HepG2 (cell line): ENCODE measurements around the gene IDS.

Experiments
- TRIM24 ChIP-seq: sonication (generic); formaldehyde crosslinking; IDR thresholded peaks from 2 replicates; pipeline ENCODE4 v1.8.0; 2022; ENCODE audit warnings: mild to moderate bottlenecking, missing genetic modification reagents
- ZNF225 ChIP-seq: sonication (generic); formaldehyde crosslinking; IDR thresholded peaks from 2 replicates; pipeline ENCODE4 v1.4.0; 2020; ENCODE audit warnings: mild to moderate bottlenecking, missing genetic modification reagents
- TF ChIP-seq, protein P1 (sequence below): IDR thresholded peaks from 2 replicates; pipeline ENCODE4 v1.6.1; 2012; ENCODE audit warnings: inconsistent platforms

DNA sequence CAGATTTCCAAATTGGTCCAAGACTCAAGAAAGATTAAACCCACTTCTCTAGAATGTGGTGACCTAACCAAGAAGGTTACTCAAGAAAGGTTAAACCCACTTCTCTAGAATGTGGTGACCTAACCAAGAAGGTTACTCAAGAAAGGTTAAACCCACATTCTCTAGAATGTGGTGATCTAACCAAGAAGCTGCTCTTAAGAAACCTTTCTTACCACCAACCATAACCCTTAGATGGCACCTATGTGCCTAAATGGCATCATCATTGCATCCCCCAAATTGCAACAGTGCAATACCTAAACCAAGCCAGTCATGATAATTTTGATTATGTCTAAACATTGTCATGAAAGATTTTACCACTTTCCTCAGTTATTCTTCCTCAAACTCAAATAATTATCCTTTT, 49.2 kb downstream of the IDS start:
- TF ChIP-seq TRIM24 (CRISPR knock-in tag) = no peak
- TF ChIP-seq, protein P1, sequence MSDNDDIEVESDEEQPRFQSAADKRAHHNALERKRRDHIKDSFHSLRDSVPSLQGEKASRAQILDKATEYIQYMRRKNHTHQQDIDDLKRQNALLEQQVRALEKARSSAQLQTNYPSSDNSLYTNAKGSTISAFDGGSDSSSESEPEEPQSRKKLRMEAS = no peak
- TF ChIP-seq ZNF225 (CRISPR knock-in tag) = no peak
